ENCODE measurements around the gene NMNAT3. TPM values are rescaled to one million over a fixed set of nuclear protein-coding genes. Genes with fewer than 3 reads are reported as not detected.

The NMNAT3 gene
- total and polyA plus RNA-seq, 4 donors, result 2.4 to 10.2 (median 3.4) TPM

DNA sequence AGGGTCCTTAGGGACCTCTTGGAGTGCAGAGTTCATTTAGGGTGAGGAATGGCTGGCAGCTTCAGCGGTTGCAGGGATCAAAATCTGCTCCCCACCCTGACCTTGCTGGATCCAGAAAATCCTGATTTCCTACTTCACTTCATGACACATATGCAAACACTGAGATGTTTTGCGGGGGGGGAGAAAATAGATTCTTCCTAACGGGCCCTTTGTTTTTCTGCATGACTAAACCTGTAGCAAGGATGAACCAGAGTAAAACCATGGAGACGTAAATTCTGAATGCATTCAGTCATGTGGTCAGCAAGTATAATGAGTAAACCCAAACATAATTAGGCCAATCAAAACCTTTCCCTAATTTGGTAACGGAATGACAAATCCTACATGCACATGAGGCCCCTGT is 118.2 kb downstream of the NMNAT3 start:
- H3K9me3 ChIP-seq (ENCODE audit: control insufficient read depth in 4 of 4, insufficient read depth in 3 of 4, low read length in 3 of 4), result no peaks in the 10 kb centered on the region
- TF ChIP-seq, protein P1, sequence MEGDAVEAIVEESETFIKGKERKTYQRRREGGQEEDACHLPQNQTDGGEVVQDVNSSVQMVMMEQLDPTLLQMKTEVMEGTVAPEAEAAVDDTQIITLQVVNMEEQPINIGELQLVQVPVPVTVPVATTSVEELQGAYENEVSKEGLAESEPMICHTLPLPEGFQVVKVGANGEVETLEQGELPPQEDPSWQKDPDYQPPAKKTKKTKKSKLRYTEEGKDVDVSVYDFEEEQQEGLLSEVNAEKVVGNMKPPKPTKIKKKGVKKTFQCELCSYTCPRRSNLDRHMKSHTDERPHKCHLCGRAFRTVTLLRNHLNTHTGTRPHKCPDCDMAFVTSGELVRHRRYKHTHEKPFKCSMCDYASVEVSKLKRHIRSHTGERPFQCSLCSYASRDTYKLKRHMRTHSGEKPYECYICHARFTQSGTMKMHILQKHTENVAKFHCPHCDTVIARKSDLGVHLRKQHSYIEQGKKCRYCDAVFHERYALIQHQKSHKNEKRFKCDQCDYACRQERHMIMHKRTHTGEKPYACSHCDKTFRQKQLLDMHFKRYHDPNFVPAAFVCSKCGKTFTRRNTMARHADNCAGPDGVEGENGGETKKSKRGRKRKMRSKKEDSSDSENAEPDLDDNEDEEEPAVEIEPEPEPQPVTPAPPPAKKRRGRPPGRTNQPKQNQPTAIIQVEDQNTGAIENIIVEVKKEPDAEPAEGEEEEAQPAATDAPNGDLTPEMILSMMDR (IDR thresholded peaks at IDR 0.05; ENCODE audit: control extremely low read depth, extremely low read depth), result no peak
- peaks cover 0 to 14% (median 0%) of the 10 kb centered on the region in 5 donors for H3K4me1 ChIP-seq (ENCODE audit: control insufficient read depth in 5 of 5, insufficient read depth in 5 of 5, low read length in 5 of 5)
- H3K36me3 ChIP-seq (ENCODE audit: control insufficient read depth in 4 of 4, insufficient read depth in 4 of 4, low read length in 4 of 4), result peaks cover 0 to 4% (median 0%) of the 10 kb centered on the region in 4 donors
- H3K27me3 ChIP-seq (ENCODE audit: control insufficient read depth in 3 of 3, insufficient read depth in 3 of 3, low read length in 2 of 3), result no peaks in the 10 kb centered on the region
- H3K27ac ChIP-seq (ENCODE audit: low read depth in 1 of 2, low read length in 1 of 2), result no peak overlapping the region
- WGBS, 2 donors, result 68 to 88% methylated on average over 5 of the region's 5 CpGs
- H3K4me3 ChIP-seq, result no peak overlapping the region
- no peak for ATAC-seq (ENCODE audit: insufficient read depth, low FRiP score)
- H3K9ac ChIP-seq (ENCODE audit: insufficient read depth in 1 of 2, low read length in 2 of 2), result no peak overlapping the region
- DNase-seq, result no peak

DNA sequence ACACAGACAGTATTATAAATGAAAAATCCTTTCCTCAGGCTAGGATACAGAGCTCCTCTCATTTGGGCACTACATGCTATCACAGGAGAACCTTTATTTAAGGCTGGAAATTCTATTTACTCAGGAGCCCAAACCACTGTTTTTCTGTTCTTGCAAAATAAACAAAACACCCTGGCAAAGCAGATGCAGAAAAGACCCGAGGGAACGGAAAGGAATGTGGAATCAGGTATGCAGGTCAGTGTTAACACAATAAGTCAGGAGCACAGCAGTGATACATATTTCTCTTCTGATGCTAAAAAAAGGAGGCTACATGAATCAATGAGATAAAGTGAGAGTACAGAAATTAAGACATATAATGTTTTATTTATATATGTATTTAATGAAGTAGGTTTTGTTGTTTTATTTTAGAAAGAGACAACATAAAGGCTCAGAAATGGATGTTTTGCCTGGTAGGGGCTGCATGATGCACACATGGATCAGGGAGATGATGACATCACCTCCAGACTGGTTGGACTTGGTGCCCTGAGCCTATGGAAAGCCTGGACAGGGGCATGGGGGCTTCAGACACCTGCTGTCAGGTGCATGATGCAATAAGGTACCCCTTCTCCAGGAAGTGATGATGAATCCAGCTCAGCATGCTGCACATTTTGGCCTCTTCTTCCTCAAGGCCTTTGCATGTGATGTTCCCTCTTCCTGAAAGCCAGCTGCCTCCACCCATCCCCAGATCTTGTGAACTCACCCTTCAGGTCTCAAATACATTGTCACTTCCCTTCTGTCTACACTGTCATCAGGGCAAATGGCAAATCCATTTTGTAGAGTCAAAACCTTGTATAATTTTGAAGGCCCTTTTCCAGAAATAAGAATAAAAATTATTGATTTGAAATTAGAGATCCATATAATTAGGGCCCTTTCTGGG is 119.2 kb downstream of the NMNAT3 start:
- DNase-seq, result no peak
- Histone ChIP-seq H3K9ac (ENCODE audit: insufficient read depth in 1 of 2, low read length in 2 of 2) (no peak overlapping the region), H3K27ac (ENCODE audit: low read depth in 1 of 2, low read length in 1 of 2) (no peak overlapping the region), H3K36me3 (ENCODE audit: control insufficient read depth in 4 of 4, insufficient read depth in 4 of 4, low read length in 4 of 4) (peaks cover 0 to 4% (median 0%) of the 10 kb centered on the region in 4 donors), H3K4me3 (no peak overlapping the region), H3K4me1 (ENCODE audit: control insufficient read depth in 5 of 5, insufficient read depth in 5 of 5, low read length in 5 of 5) (peaks cover 0 to 14% (median 0%) of the 10 kb centered on the region in 5 donors), H3K9me3 (ENCODE audit: control insufficient read depth in 4 of 4, insufficient read depth in 3 of 4, low read length in 3 of 4) (no peaks in the 10 kb centered on the region), H3K27me3 (ENCODE audit: control insufficient read depth in 3 of 3, insufficient read depth in 3 of 3, low read length in 2 of 3) (no peaks in the 10 kb centered on the region)
- no peak for ATAC-seq (ENCODE audit: insufficient read depth, low FRiP score)
- 69 to 81% methylated on average over 2 of the region's 2 CpGs for WGBS, 2 donors
- TF ChIP-seq, protein P1 (IDR thresholded peaks at IDR 0.05; ENCODE audit: control extremely low read depth, extremely low read depth), result no peak

DNA sequence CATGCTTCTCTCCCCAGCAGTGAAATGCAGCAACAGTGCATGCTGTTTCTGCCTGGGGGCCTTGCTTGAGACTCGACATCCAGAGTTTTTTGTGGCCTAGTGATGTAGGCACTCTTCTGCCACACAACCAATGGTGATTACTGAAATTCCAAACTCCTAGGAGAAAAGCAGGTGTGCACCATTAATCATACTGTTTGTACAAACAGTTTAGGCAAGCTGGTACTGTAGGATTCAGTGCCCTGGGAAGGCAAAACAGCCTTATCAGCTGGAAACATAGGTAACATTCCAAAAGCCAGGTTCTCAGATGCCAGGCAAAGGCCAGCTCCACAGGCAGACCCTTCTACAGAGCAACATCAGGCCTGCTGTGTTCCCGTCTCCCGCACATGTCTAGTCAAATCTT is 120.7 kb downstream of the NMNAT3 start:
- 88 to 95% methylated on average over 3 of the region's 3 CpGs for WGBS, 2 donors
- peaks cover 0 to 4% (median 0%) of the 10 kb centered on the region in 4 donors for H3K36me3 ChIP-seq (ENCODE audit: control insufficient read depth in 4 of 4, insufficient read depth in 4 of 4, low read length in 4 of 4)
- H3K27ac ChIP-seq (ENCODE audit: low read depth in 1 of 2, low read length in 1 of 2), result no peak overlapping the region
- H3K4me1 ChIP-seq (ENCODE audit: control insufficient read depth in 5 of 5, insufficient read depth in 5 of 5, low read length in 5 of 5), result peaks cover 0 to 14% (median 0%) of the 10 kb centered on the region in 5 donors
- H3K9ac ChIP-seq (ENCODE audit: insufficient read depth in 1 of 2, low read length in 2 of 2), result no peak overlapping the region
- DNase-seq (no peak), ATAC-seq (ENCODE audit: insufficient read depth, low FRiP score) (no peak)
- no peaks in the 10 kb centered on the region for H3K27me3 ChIP-seq (ENCODE audit: control insufficient read depth in 3 of 3, insufficient read depth in 3 of 3, low read length in 2 of 3)
- no peak overlapping the region for H3K4me3 ChIP-seq
- TF ChIP-seq, protein P1 (IDR thresholded peaks at IDR 0.05; ENCODE audit: control extremely low read depth, extremely low read depth), result no peak
- H3K9me3 ChIP-seq (ENCODE audit: control insufficient read depth in 4 of 4, insufficient read depth in 3 of 4, low read length in 3 of 4), result no peaks in the 10 kb centered on the region
